Measurements from ENCODE around the gene MAU2. TPM values are rescaled to one million over a fixed set of nuclear protein-coding genes. Genes with fewer than 3 reads are reported as not detected.

The MAU2 gene
- total and polyA plus RNA-seq, 10 of the 15 experiments (the other 5 are each of a cell fraction or from before 2014, with no cell fraction given) = 1.8 to 47.2 (median 22.1) TPM

GRCh38 chr19:19385131-19385895 lies 64.7 kb downstream of the MAU2 start (continued):
- TF ChIP-seq EGR1 (IDR thresholded peaks at IDR 0.05; ENCODE audit: borderline replicate concordance in 1 of 2, low read depth in 2 of 2, low read length in 2 of 2) (peak in 1 of 2 experiments; percentile 81; a peak in 2 of 3 replicates), EZH2 (IDR thresholded peaks at IDR 0.05; ENCODE audit: borderline replicate concordance, control insufficient read depth, low read depth, low read length) (no peak), PML (IDR thresholded peaks at IDR 0.05; ENCODE audit: low read length) (no peak), CBX5 (IDR thresholded peaks at IDR 0.05; ENCODE audit: low read depth) (no peak), ZZZ3 (IDR thresholded peaks at IDR 0.05; ENCODE audit: control insufficient read depth, insufficient read length, low read depth) (no peak), MEF2B (IDR thresholded peaks at IDR 0.05; ENCODE audit: partially characterized antibody, poor library complexity, severe bottlenecking) (peak; percentile 14), JUND (IDR thresholded peaks at IDR 0.05; ENCODE audit: low read depth, low read length) (no peak), KLF5 (IDR thresholded peaks at IDR 0.05; ENCODE audit: partially characterized antibody) (peak; percentile 87), ZNF217 (IDR thresholded peaks at IDR 0.05) (no peak), E4F1 (IDR thresholded peaks at IDR 0.05; ENCODE audit: borderline replicate concordance, partially characterized antibody) (peak; percentile 96), STAT3 (IDR thresholded peaks at IDR 0.05; ENCODE audit: low read depth, low read length) (no peak), TCF12 (IDR thresholded peaks at IDR 0.05; ENCODE audit: low read depth, low read length) (peak; percentile 37; the same call in 1 of the 2 replicates), NBN (IDR thresholded peaks at IDR 0.05) (no peak), POU2F2 (IDR thresholded peaks at IDR 0.05; ENCODE audit: borderline replicate concordance, low read depth, low read length) (peak; percentile 69; the same call in 1 of the 3 replicates), NRF1 (conservative IDR thresholded peaks at IDR 0.05; ENCODE audit: low read depth, low read length) (peak; percentile 32; the same call in 1 of the 2 replicates), TARDBP (IDR thresholded peaks at IDR 0.05; ENCODE audit: borderline replicate concordance) (no peak), ZBTB33 (IDR thresholded peaks at IDR 0.05) (no peak; the same call in 1 of the 2 replicates), ELK1 (IDR thresholded peaks at IDR 0.05; ENCODE audit: low read depth, low read length) (peak; percentile 38; the same call in 1 of the 2 replicates), ZNF24 (IDR thresholded peaks at IDR 0.05) (no peak), HSF1 (IDR thresholded peaks at IDR 0.05; ENCODE audit: low read depth, low read length) (no peak), MYC (IDR thresholded peaks at IDR 0.05; ENCODE audit: insufficient read depth, insufficient read length, insufficient replicate concordance, low read length, severe bottlenecking) (no peak), FOXM1 (IDR thresholded peaks at IDR 0.05; ENCODE audit: low read depth, low read length) (no peak), EP300 (IDR thresholded peaks at IDR 0.05; ENCODE audit: borderline replicate concordance in 1 of 2, control insufficient read depth in 1 of 2, low read depth in 2 of 2, low read length in 2 of 2) (no peak)
